Stomach (tissue), 9 donors: Measurements from ENCODE around the gene SLC45A2. TPM values are rescaled to one million over a fixed set of nuclear protein-coding genes. Genes with fewer than 3 reads are reported as not detected.
A peak's percentile ranks its signal among the peaks of the same experiment; 100 is the strongest.

Source experiments
- DNase-seq, 2 donors: peaks; one replicate each; pipeline versions ENCODE4 v3.0.0 to v3.0.0-alpha.2; 2013 to 2019
- H3K27ac ChIP-seq, 5 donors: fragments of 200-600 bp in 4 of 5; sonication (generic) in 4 of 5; one replicate each; pipeline ENCODE4 v1.5.1; 2013 to 2019; ENCODE audit warnings: mild to moderate bottlenecking in 1 of 5, moderate library complexity in 1 of 5
- H3K27me3 ChIP-seq, 3 donors: fragments of 200-600 bp; sonication (generic); one replicate each; pipeline ENCODE4 v1.5.1; 2017 to 2019; ENCODE audit warnings: mixed run types in 1 of 3
- H3K36me3 ChIP-seq, 4 donors: fragments of 200-600 bp; sonication (generic); 1 replicate in 3 of 4; 2 replicates in 1 of 4; pipeline ENCODE4 v1.5.1; 2016 to 2019
- H3K4me1 ChIP-seq, 4 donors: fragments of 200-600 bp; sonication (generic); one replicate each; pipeline ENCODE4 v1.5.1; 2016 to 2019
- H3K4me3 ChIP-seq, 4 donors: fragments of 200-600 bp; sonication (generic) in 3 of 4; one replicate each; pipeline ENCODE4 v1.5.1; 2016 to 2019; ENCODE audit warnings: mild to moderate bottlenecking in 1 of 4
- H3K9me3 ChIP-seq, 4 donors: fragments of 200-600 bp; sonication (generic); one replicate each; pipeline ENCODE4 v1.5.1; 2016 to 2019
- CTCF ChIP-seq, 7 experiments: fragments of 450-650 bp in 4 of 7; fragments of 200-600 bp in 3 of 7; sonication (generic) in 3 of 7; IDR thresholded peaks; one replicate each; pipeline ENCODE4 v1.5.1; 2016 to 2019; ENCODE audit warnings: antibody characterized with exemption in 7 of 7, control low read depth in 2 of 7, mild to moderate bottlenecking in 1 of 7
- EP300 ChIP-seq: sonication (generic); formaldehyde crosslinking; IDR thresholded peaks from one replicate; pipeline ENCODE4 v1.6.1; 2017; ENCODE audit warnings: antibody characterized with exemption
- POLR2A ChIP-seq, 4 donors: fragments of 450-650 bp; IDR thresholded peaks; one replicate each; pipeline ENCODE4 v1.6.1; 2016; ENCODE audit warnings: antibody characterized with exemption in 4 of 4, control low read depth in 2 of 4, mild to moderate bottlenecking in 1 of 4, moderate library complexity in 1 of 4
- POLR2AphosphoS5 ChIP-seq, 3 donors: sonication (generic); formaldehyde crosslinking; IDR thresholded peaks; one replicate each; pipeline ENCODE4 v1.6.1; 2016; ENCODE audit warnings: antibody characterized with exemption in 3 of 3
- WGBS, 5 donors: extraction: QIAGEN DNeasy Blood & Tissue Kit in 3 of 5; methylation state at CpG; one replicate each; pipeline versions ENCODE4 v1.1.5 to v1.1.7; 2013 to 2018; 5-methylcytosine and 5-hydroxymethylcytosine counted together
- intact Hi-C: fragments of 100-400 bp; cut with DNase I; formaldehyde crosslinking; loops from one replicate; pipeline ENCODE4 v1.15.1; 2023; ENCODE audit warnings: low total_unique reads
- polyA plus RNA-seq, 3 donors: library from polyadenylated mRNA; stranded (reverse); fragments of 200-250 nt; gene quantifications; one replicate each; pipeline ENCODE4 v1.2.3, GENCODE V29; 2013
- total RNA-seq, 5 donors: library from RNA; depleted of rRNA; stranded (reverse); fragments of >200 nt; gene quantifications; one replicate each; pipeline versions ENCODE4 v1.1.0 to v1.2.3, GENCODE V29; 2014 to 2016
- donor health status: healthy with polysubstance abuse.
- donor health status: Bipolar disorder and iron deficiency.
- donor health status: healthy.

The SLC45A2 gene
- total and polyA plus RNA-seq, 8 donors = 0.19 to 0.46 (median 0.20) TPM; not detected in 5

- Histone ChIP-seq H3K9me3 (no peaks in the 10 kb centered on the region), H3K4me3 (no peak overlapping the region), H3K27me3 (no peaks in the 10 kb centered on the region), H3K4me1 (peaks cover 0 to 20% (median 11%) of the 10 kb centered on the region in 4 donors), H3K36me3 (no peaks in the 10 kb centered on the region), H3K27ac (no peak overlapping the region)
- TF ChIP-seq POLR2AphosphoS5 (IDR thresholded peaks at IDR 0.05) = no peak
- DNase-seq = no peak
- intact Hi-C loops = no loop called here
- WGBS, 5 donors = 31 to 65% (median 35%) methylated on average over 1 of the region's 1 CpG
Observed at GRCh38 chr5:33976307-33976706, 8.2 kb downstream of the SLC45A2 start.

- Histone ChIP-seq H3K27ac (no peak overlapping the region), H3K4me3 (no peak overlapping the region), H3K36me3 (no peaks in the 10 kb centered on the region), H3K27me3 (no peaks in the 10 kb centered on the region), H3K4me1 (peaks cover 0 to 16% (median 9%) of the 10 kb centered on the region in 4 donors), H3K9me3 (no peaks in the 10 kb centered on the region)
- DNase-seq = peak in 1 of 2 donors; percentile 76
- TF ChIP-seq POLR2A (IDR thresholded peaks at IDR 0.05) = no peak
- no peak for TF ChIP-seq CTCF (IDR thresholded peaks at IDR 0.05)
- TF ChIP-seq EP300 = no peak
- 12 to 27% (median 18%) methylated on average over 5 of the region's 5 CpGs for WGBS, 5 donors
- intact Hi-C loops = no loop called here
Observed at GRCh38 chr5:33975852-33976251, 8.6 kb downstream of the SLC45A2 start.

- no peak overlapping the region for H3K27ac ChIP-seq
- H3K36me3 ChIP-seq = no peaks in the 10 kb centered on the region
- intact Hi-C loops = no loop called here
- H3K9me3 ChIP-seq = no peaks in the 10 kb centered on the region
- 70 to 77% (median 72%) methylated on average over 2 of the region's 2 CpGs for WGBS, 5 donors
- TF ChIP-seq EP300 (no peak), CTCF (IDR thresholded peaks at IDR 0.05) (no peak), POLR2A (IDR thresholded peaks at IDR 0.05) (no peak), POLR2AphosphoS5 (IDR thresholded peaks at IDR 0.05) (no peak)
- DNase-seq = no peak
- no peak overlapping the region for H3K4me3 ChIP-seq
- H3K27me3 ChIP-seq = no peaks in the 10 kb centered on the region
- H3K4me1 ChIP-seq = peaks cover 0 to 21% (median 7%) of the 10 kb centered on the region in 4 donors
Observed at GRCh38 chr5:33973271-33973670, 11.2 kb downstream of the SLC45A2 start.

- H3K27me3 ChIP-seq = no peaks in the 10 kb centered on the region
- TF ChIP-seq POLR2A (IDR thresholded peaks at IDR 0.05) (no peak), EP300 (no peak), CTCF (IDR thresholded peaks at IDR 0.05) (peak in 5 of 7 experiments; percentile 24 to 61 (median 52))
- no peak overlapping the region for H3K27ac ChIP-seq
- H3K36me3 ChIP-seq = no peaks in the 10 kb centered on the region
- no peak overlapping the region for H3K4me3 ChIP-seq
- WGBS, 5 donors = 46 to 51% (median 49%) methylated on average over 10 of the region's 10 CpGs
- H3K9me3 ChIP-seq = no peaks in the 10 kb centered on the region
- H3K4me1 ChIP-seq = peaks cover 0 to 6% (median 0%) of the 10 kb centered on the region in 4 donors
- DNase-seq = peak in 1 of 2 donors; percentile 74
- intact Hi-C loops = no loop called here
Observed at GRCh38 chr5:33969572-33970452, 14.7 kb downstream of the SLC45A2 start.
